ENCODE results near the gene CD109.

CD109 gene

GRCh38 chr6:73733791-73734190 is 37.8 kb downstream of the CD109 start:
- H3K27ac ChIP-seq (replicated peaks; ENCODE audit: low read length), result no peak overlapping the region
- H2BK12ac ChIP-seq (ENCODE audit: low read length), result no peak overlapping the region
- H3K14ac ChIP-seq (ENCODE audit: low read length), result peak overlapping the region; percentile 91
- H3K4me1 ChIP-seq (ENCODE audit: control insufficient read depth in 2 of 2, insufficient read depth in 1 of 2, low read depth in 1 of 2, low read length in 2 of 2), result no peaks in the 10 kb centered on the region
- no peak overlapping the region for H3K9ac ChIP-seq (ENCODE audit: low read depth, low read length, poor library complexity)
- no peak overlapping the region for H3K18ac ChIP-seq (ENCODE audit: low read length)
- H3K9me3 ChIP-seq (replicated peaks in 1 of 2; ENCODE audit: control insufficient read depth in 2 of 2, insufficient read depth in 1 of 2, low read depth in 1 of 2, low read length in 2 of 2), result no peaks in the 10 kb centered on the region
- H2BK15ac ChIP-seq (ENCODE audit: low read length), result no peak overlapping the region
- DNase-seq (ENCODE audit: low spot score), result no peak
- peak overlapping the region; percentile 77 for H2AFZ ChIP-seq (ENCODE audit: low read length)
- H2BK5ac ChIP-seq (ENCODE audit: low read length), result no peak overlapping the region
- H3K79me1 ChIP-seq (ENCODE audit: low read depth, low read length), result no peaks in the 10 kb centered on the region
- no peak overlapping the region for H4K91ac ChIP-seq (ENCODE audit: low read depth, low read length, poor library complexity)
- no peak overlapping the region for H3K4me2 ChIP-seq (ENCODE audit: insufficient read depth, low read length, poor library complexity, severe bottlenecking)
- no peak overlapping the region for H3K4ac ChIP-seq (ENCODE audit: low read length)
- H3K4me3 ChIP-seq (ENCODE audit: low read length in 2 of 2), result no peak overlapping the region
- H3K23ac ChIP-seq (ENCODE audit: low read depth, low read length, poor library complexity), result no peak overlapping the region
- H2BK120ac ChIP-seq (ENCODE audit: low read depth, low read length), result no peak overlapping the region
- WGBS, 2 donors (ENCODE audit: extremely low coverage in 2 of 2, insufficient read length in 2 of 2, insufficient replicate concordance in 1 of 2), result no CpG with 5 or more reads among the region's 6 CpGs
- peaks cover 0 to 10% (median 1%) of the 10 kb centered on the region in 3 experiments for H3K27me3 ChIP-seq (ENCODE audit: control insufficient read depth in 3 of 3, insufficient read depth in 3 of 3, low read depth in 1 of 3, low read length in 3 of 3)
- H2AK5ac ChIP-seq (ENCODE audit: low read depth, low read length), result no peak overlapping the region
- H3K36me3 ChIP-seq (replicated peaks in 1 of 2; ENCODE audit: control insufficient read depth in 2 of 2, insufficient read depth in 2 of 2, low read length in 2 of 2), result no peaks in the 10 kb centered on the region
- H4K8ac ChIP-seq (ENCODE audit: low read depth, low read length), result no peak overlapping the region

GRCh38 chr6:73734832-73735453 is 38.9 kb downstream of the CD109 start:
- Histone ChIP-seq H3K27me3 (ENCODE audit: control insufficient read depth in 3 of 3, insufficient read depth in 3 of 3, low read depth in 1 of 3, low read length in 3 of 3) (peaks cover 0 to 10% (median 2%) of the 10 kb centered on the region in 3 experiments), H4K8ac (ENCODE audit: low read depth, low read length) (no peak overlapping the region), H3K36me3 (replicated peaks in 1 of 2; ENCODE audit: control insufficient read depth in 2 of 2, insufficient read depth in 2 of 2, low read length in 2 of 2) (no peaks in the 10 kb centered on the region), H2AFZ (ENCODE audit: low read length) (no peak overlapping the region), H3K9ac (ENCODE audit: low read depth, low read length, poor library complexity) (no peak overlapping the region), H3K9me3 (replicated peaks in 1 of 2; ENCODE audit: control insufficient read depth in 2 of 2, insufficient read depth in 1 of 2, low read depth in 1 of 2, low read length in 2 of 2) (no peaks in the 10 kb centered on the region), H3K79me1 (ENCODE audit: low read depth, low read length) (no peaks in the 10 kb centered on the region), H3K18ac (ENCODE audit: low read length) (no peak overlapping the region), H2BK15ac (ENCODE audit: low read length) (no peak overlapping the region), H3K23ac (ENCODE audit: low read depth, low read length, poor library complexity) (no peak overlapping the region), H2BK5ac (ENCODE audit: low read length) (no peak overlapping the region), H3K27ac (replicated peaks; ENCODE audit: low read length) (no peak overlapping the region), H2AK5ac (ENCODE audit: low read depth, low read length) (no peak overlapping the region), H3K4ac (ENCODE audit: low read length) (no peak overlapping the region), H3K4me2 (ENCODE audit: insufficient read depth, low read length, poor library complexity, severe bottlenecking) (no peak overlapping the region), H2BK120ac (ENCODE audit: low read depth, low read length) (no peak overlapping the region), H3K4me1 (ENCODE audit: control insufficient read depth in 2 of 2, insufficient read depth in 1 of 2, low read depth in 1 of 2, low read length in 2 of 2) (no peaks in the 10 kb centered on the region), H3K14ac (ENCODE audit: low read length) (no peak overlapping the region), H2BK12ac (ENCODE audit: low read length) (no peak overlapping the region), H4K91ac (ENCODE audit: low read depth, low read length, poor library complexity) (no peak overlapping the region), H3K4me3 (ENCODE audit: low read length in 2 of 2) (no peak overlapping the region)
- no CpG with 5 or more reads among the region's 2 CpGs for WGBS, 2 donors (ENCODE audit: extremely low coverage in 2 of 2, insufficient read length in 2 of 2, insufficient replicate concordance in 1 of 2)
- no peak for DNase-seq (ENCODE audit: low spot score)

GRCh38 chr6:73738367-73739028 is 42.5 kb downstream of the CD109 start:
- Histone ChIP-seq H3K4me1 (ENCODE audit: control insufficient read depth in 2 of 2, insufficient read depth in 1 of 2, low read depth in 1 of 2, low read length in 2 of 2) (no peaks in the 10 kb centered on the region), H2AFZ (ENCODE audit: low read length) (no peak overlapping the region), H4K8ac (ENCODE audit: low read depth, low read length) (no peak overlapping the region), H3K36me3 (replicated peaks in 1 of 2; ENCODE audit: control insufficient read depth in 2 of 2, insufficient read depth in 2 of 2, low read length in 2 of 2) (no peaks in the 10 kb centered on the region), H3K79me1 (ENCODE audit: low read depth, low read length) (no peaks in the 10 kb centered on the region), H4K91ac (ENCODE audit: low read depth, low read length, poor library complexity) (no peak overlapping the region), H2BK15ac (ENCODE audit: low read length) (no peak overlapping the region), H3K4me2 (ENCODE audit: insufficient read depth, low read length, poor library complexity, severe bottlenecking) (no peak overlapping the region), H3K9ac (ENCODE audit: low read depth, low read length, poor library complexity) (no peak overlapping the region), H3K9me3 (replicated peaks in 1 of 2; ENCODE audit: control insufficient read depth in 2 of 2, insufficient read depth in 1 of 2, low read depth in 1 of 2, low read length in 2 of 2) (no peaks in the 10 kb centered on the region), H3K23ac (ENCODE audit: low read depth, low read length, poor library complexity) (no peak overlapping the region), H2BK5ac (ENCODE audit: low read length) (no peak overlapping the region), H2BK120ac (ENCODE audit: low read depth, low read length) (no peak overlapping the region), H3K4ac (ENCODE audit: low read length) (no peak overlapping the region), H3K27me3 (ENCODE audit: control insufficient read depth in 3 of 3, insufficient read depth in 3 of 3, low read depth in 1 of 3, low read length in 3 of 3) (peaks cover 0 to 10% (median 2%) of the 10 kb centered on the region in 3 experiments), H2BK12ac (ENCODE audit: low read length) (no peak overlapping the region), H3K27ac (replicated peaks; ENCODE audit: low read length) (no peak overlapping the region), H3K4me3 (ENCODE audit: low read length in 2 of 2) (no peak overlapping the region), H3K14ac (ENCODE audit: low read length) (no peak overlapping the region), H3K18ac (ENCODE audit: low read length) (no peak overlapping the region), H2AK5ac (ENCODE audit: low read depth, low read length) (no peak overlapping the region)
- DNase-seq (ENCODE audit: low spot score), result no peak
- WGBS, 2 donors (ENCODE audit: extremely low coverage in 2 of 2, insufficient read length in 2 of 2, insufficient replicate concordance in 1 of 2), result no CpG with 5 or more reads among the region's 5 CpGs

- Histone ChIP-seq H3K14ac (ENCODE audit: low read length) (no peak overlapping the region), H3K23ac (ENCODE audit: low read depth, low read length, poor library complexity) (no peak overlapping the region), H3K4ac (ENCODE audit: low read length) (no peak overlapping the region), H3K9ac (ENCODE audit: low read depth, low read length, poor library complexity) (no peak overlapping the region), H2AFZ (ENCODE audit: low read length) (no peak overlapping the region), H2BK120ac (ENCODE audit: low read depth, low read length) (no peak overlapping the region), H3K4me1 (ENCODE audit: control insufficient read depth in 2 of 2, insufficient read depth in 1 of 2, low read depth in 1 of 2, low read length in 2 of 2) (no peaks in the 10 kb centered on the region), H2AK5ac (ENCODE audit: low read depth, low read length) (no peak overlapping the region), H3K9me3 (replicated peaks in 1 of 2; ENCODE audit: control insufficient read depth in 2 of 2, insufficient read depth in 1 of 2, low read depth in 1 of 2, low read length in 2 of 2) (no peaks in the 10 kb centered on the region), H2BK12ac (ENCODE audit: low read length) (no peak overlapping the region), H3K18ac (ENCODE audit: low read length) (no peak overlapping the region), H4K8ac (ENCODE audit: low read depth, low read length) (no peak overlapping the region), H3K4me2 (ENCODE audit: insufficient read depth, low read length, poor library complexity, severe bottlenecking) (no peak overlapping the region), H3K27me3 (ENCODE audit: control insufficient read depth in 3 of 3, insufficient read depth in 3 of 3, low read depth in 1 of 3, low read length in 3 of 3) (peaks cover 0 to 10% (median 2%) of the 10 kb centered on the region in 3 experiments), H3K27ac (replicated peaks; ENCODE audit: low read length) (no peak overlapping the region), H3K36me3 (replicated peaks in 1 of 2; ENCODE audit: control insufficient read depth in 2 of 2, insufficient read depth in 2 of 2, low read length in 2 of 2) (no peaks in the 10 kb centered on the region), H3K4me3 (ENCODE audit: low read length in 2 of 2) (no peak overlapping the region), H3K79me1 (ENCODE audit: low read depth, low read length) (no peaks in the 10 kb centered on the region), H2BK15ac (ENCODE audit: low read length) (no peak overlapping the region), H2BK5ac (ENCODE audit: low read length) (no peak overlapping the region), H4K91ac (ENCODE audit: low read depth, low read length, poor library complexity) (no peak overlapping the region)
- no CpG with 5 or more reads among the region's 2 CpGs for WGBS, 2 donors (ENCODE audit: extremely low coverage in 2 of 2, insufficient read length in 2 of 2, insufficient replicate concordance in 1 of 2)
- peak; percentile 75 for DNase-seq (ENCODE audit: low spot score)
These were observed 43.1 kb downstream of the CD109 start for GRCh38 chr6:73739096-73739495.
